WTC11 (cell line): ENCODE measurements around the gene MAGEA6. TPM values are rescaled to one million over a fixed set of nuclear protein-coding genes. Genes with fewer than 3 reads are reported as not detected.
"Not testable (repeated sequence)": the region's sequence is repeated elsewhere in the genome, so short reads cannot be mapped to it uniquely, and the experiment has no call there.

Experiments used
- ATAC-seq: fragments of 200-7000 bp; cut with Tn5 transposase; 2 replicates; pipeline ENCODE4 v1.10.0; 2021; ENCODE audit warnings: mild to moderate bottlenecking, moderate library complexity
- Bru-seq: library from RNA; stranded (reverse); fragments of 400-500 nt; gene quantifications from one replicate; lab custom pipeline; 2021; lab: Mats Ljungman, UMichigan
- CTCF ChIA-PET: fragments of 300-600 bp; sonication (Branson Sonifier 250); formaldehyde crosslinking; loops from one replicate; lab custom pipeline; 2021; ENCODE audit warnings: antibody characterized with exemption; lab: Charles Lee
- POLR2A ChIA-PET: fragments of 350-600 bp; sonication (Branson Sonifier 250); formaldehyde crosslinking; loops from one replicate; lab custom pipeline; 2021; ENCODE audit warnings: antibody characterized with exemption; lab: Charles Lee
- DNase-seq: peaks from one replicate; pipeline ENCODE4 v3.0.0; 2021; ENCODE audit warnings: low spot score
- H3K27ac Mint-ChIP-seq: 2 replicates; pipeline ENCODE4 v1.8.0; 2021; ENCODE audit warnings: mixed read lengths
- H3K27me3 Mint-ChIP-seq: 2 replicates; pipeline ENCODE4 v1.8.0; 2021; ENCODE audit warnings: low read depth, mild to moderate bottlenecking, moderate library complexity, mixed read lengths
- H3K36me3 Mint-ChIP-seq: 2 replicates; pipeline ENCODE4 v1.8.0; 2021; ENCODE audit warnings: mixed read lengths
- H3K4me1 Mint-ChIP-seq: 2 replicates; pipeline ENCODE4 v1.8.0; 2022; ENCODE audit warnings: mixed read lengths
- H3K4me3 Mint-ChIP-seq: 2 replicates; pipeline ENCODE4 v1.8.0; 2021; ENCODE audit warnings: mild to moderate bottlenecking, moderate library complexity, mixed read lengths
- H3K9me3 Mint-ChIP-seq: 2 replicates; pipeline ENCODE4 v1.8.0; 2021; ENCODE audit warnings: mixed read lengths
- CREB1 ChIP-seq: sonication (generic); formaldehyde crosslinking; IDR thresholded peaks from 2 replicates; pipeline ENCODE4 v1.8.0; 2023; ENCODE audit warnings: mild to moderate bottlenecking, missing genetic modification reagents
- FOXJ3 ChIP-seq: sonication (generic); formaldehyde crosslinking; IDR thresholded peaks from 2 replicates; pipeline ENCODE4 v1.9.0; 2021; ENCODE audit warnings: missing genetic modification reagents, mild to moderate bottlenecking, borderline replicate concordance
- FOXK1 ChIP-seq: sonication (generic); formaldehyde crosslinking; IDR thresholded peaks from 2 replicates; pipeline ENCODE4 v1.8.0; 2022; ENCODE audit warnings: mild to moderate bottlenecking, moderate library complexity, missing genetic modification reagents
- GTF2I ChIP-seq: fragments of 250-450 bp; sonication (Bioruptor Pico); conservative IDR thresholded peaks from 2 replicates; pipeline ENCODE4 v1.4.0; 2021; ENCODE audit warnings: mild to moderate bottlenecking
- HMGXB4 ChIP-seq: sonication (generic); formaldehyde crosslinking; IDR thresholded peaks from 2 replicates; pipeline ENCODE4 v1.8.1; 2023; ENCODE audit warnings: mild to moderate bottlenecking, moderate library complexity, missing genetic modification reagents
- JAZF1 ChIP-seq: fragments of 250-450 bp; sonication (Bioruptor Pico); IDR thresholded peaks from 2 replicates; pipeline ENCODE4 v1.9.0; 2021; ENCODE audit warnings: moderate library complexity, mild to moderate bottlenecking, inconsistent platforms
- KAT7 ChIP-seq: sonication (generic); formaldehyde crosslinking; IDR thresholded peaks from 2 replicates; pipeline ENCODE4 v1.8.1; 2023; ENCODE audit warnings: missing genetic modification reagents, mild to moderate bottlenecking, borderline replicate concordance
- MAX ChIP-seq: sonication (generic); formaldehyde crosslinking; IDR thresholded peaks from 2 replicates; pipeline ENCODE4 v1.8.0; 2022; ENCODE audit warnings: mild to moderate bottlenecking, missing genetic modification reagents
- MXD4 ChIP-seq: fragments of 250-450 bp; sonication (Bioruptor Pico); IDR thresholded peaks from 2 replicates; pipeline ENCODE4 v1.8.0; 2021; ENCODE audit warnings: mild to moderate bottlenecking, moderate library complexity, borderline replicate concordance
- NR2C2 ChIP-seq: sonication (generic); formaldehyde crosslinking; IDR thresholded peaks from 2 replicates; pipeline ENCODE4 v1.8.0; 2022; ENCODE audit warnings: mild to moderate bottlenecking, missing genetic modification reagents
- PRRX2 ChIP-seq: fragments of 250-450 bp; sonication (Bioruptor Pico); IDR thresholded peaks from 2 replicates; pipeline ENCODE4 v1.8.0; 2021; ENCODE audit warnings: mild to moderate bottlenecking
- RORB ChIP-seq: fragments of 250-450 bp; sonication (Bioruptor Pico); IDR thresholded peaks from 2 replicates; pipeline ENCODE4 v1.9.0; 2021; ENCODE audit warnings: mild to moderate bottlenecking
- SMAD4 ChIP-seq: sonication (generic); formaldehyde crosslinking; IDR thresholded peaks from 2 replicates; pipeline ENCODE4 v1.8.0; 2022; ENCODE audit warnings: mild to moderate bottlenecking, missing genetic modification reagents
- SP1 ChIP-seq: sonication (generic); formaldehyde crosslinking; conservative IDR thresholded peaks from 2 replicates; pipeline ENCODE4 v1.8.1; 2022; ENCODE audit warnings: missing genetic modification reagents
- TEAD1 ChIP-seq: sonication (generic); formaldehyde crosslinking; IDR thresholded peaks from 2 replicates; pipeline ENCODE4 v1.8.0; 2022; ENCODE audit warnings: mild to moderate bottlenecking, missing genetic modification reagents
- USF2 ChIP-seq: sonication (generic); formaldehyde crosslinking; IDR thresholded peaks from 2 replicates; pipeline ENCODE4 v1.8.1; 2023; ENCODE audit warnings: mild to moderate bottlenecking, missing genetic modification reagents, moderate library complexity
- ZBTB21 ChIP-seq: sonication (generic); formaldehyde crosslinking; IDR thresholded peaks from 2 replicates; pipeline ENCODE4 v1.8.1; 2023; ENCODE audit warnings: mild to moderate bottlenecking, missing genetic modification reagents, borderline replicate concordance
- ZNF138 ChIP-seq: sonication (generic); formaldehyde crosslinking; conservative IDR thresholded peaks from 2 replicates; pipeline ENCODE4 v1.8.1; 2022; ENCODE audit warnings: mild to moderate bottlenecking, moderate library complexity, missing genetic modification reagents
- ZNF232 ChIP-seq: sonication (generic); formaldehyde crosslinking; IDR thresholded peaks from 2 replicates; pipeline ENCODE4 v1.8.0; 2022; ENCODE audit warnings: mild to moderate bottlenecking, missing genetic modification reagents
- ZNF416 ChIP-seq: fragments of 250-450 bp; sonication (Bioruptor Pico); IDR thresholded peaks from 2 replicates; pipeline ENCODE4 v1.9.0; 2021; ENCODE audit warnings: mild to moderate bottlenecking, inconsistent platforms
- ZSCAN18 ChIP-seq: fragments of 250-450 bp; sonication (Bioruptor Pico); IDR thresholded peaks from 2 replicates; pipeline ENCODE4 v2.1.2; 2022; ENCODE audit warnings: mild to moderate bottlenecking, moderate library complexity
- long read RNA-seq, 3 experiments: library from RNA in 1 of 3; library from capped mRNA in 1 of 3; library from polyadenylated mRNA in 1 of 3; unstranded in 2 of 3; stranded (forward) in 1 of 3; transcript quantifications; one replicate each; pipeline ENCODE4 v2.0.0, GENCODE V29; 2021
- total RNA-seq: library from RNA; stranded (reverse); gene quantifications from 3 replicates; pipeline ENCODE4 v1.2.3, GENCODE V29; 2021

MAGEA6 gene
- total RNA-seq (0.30 to 1.0 TPM (median 0.60 TPM) in 3 replicates), Bru-seq, nascent RNA (percentile 20 among the genes with signal in this experiment)
- long read RNA-seq, experiment 1, partial matches to known transcripts, result 0 of 2 reads
- long read RNA-seq, experiment 1, other reads (novel, unspliced or antisense), result 0 of 2 reads
- long read RNA-seq, experiment 2, partial matches to known transcripts, result 1 of 1 reads
- long read RNA-seq, experiment 2, other reads (novel, unspliced or antisense), result 0 of 1 reads
- long read RNA-seq, experiment 3, partial matches to known transcripts, result 1 of 4 reads
- long read RNA-seq, experiment 3, other reads (novel, unspliced or antisense), result 1 of 4 reads

- H3K27me3 Mint-ChIP-seq, H3K9me3 Mint-ChIP-seq, POLR2A ChIA-PET, DNase-seq, ATAC-seq, H3K27ac Mint-ChIP-seq, H3K36me3 Mint-ChIP-seq, H3K4me1 Mint-ChIP-seq, H3K4me3 Mint-ChIP-seq, CTCF ChIA-PET: not testable (repeated sequence)
These were observed at the start of gene MAGEA6 for GRCh38 chrX:152769549-152770289. Gene MAGEA6, minus strand, starts transcription at chrX:152769689. Its CDS starts 2,039 bp downstream, at chrX:152767650.

- CTCF ChIA-PET, result interaction anchor here (0.7 to 3.0 kb wide), 2 partner anchors 177 to 218 kb away, joined by 3 to 27 read pairs; no protein-coding TSS in a partner anchor
- TF ChIP-seq USF2 (CRISPR knock-in tag) (no peak), PRRX2 (no peak), ZSCAN18 (CRISPR knock-in tag) (no peak)
- TF ChIP-seq, all 79 proteins: peak for 0
- H3K4me1 Mint-ChIP-seq, result peaks cover 10% of the 10 kb centered on the region
- DNase-seq, result no peak
- no peaks in the 10 kb centered on the region for H3K9me3 Mint-ChIP-seq
- H3K4me3 Mint-ChIP-seq, result no peak overlapping the region
- H3K36me3 Mint-ChIP-seq, result no peaks in the 10 kb centered on the region
- H3K27me3 Mint-ChIP-seq, result no peaks in the 10 kb centered on the region; the same call in none of the 2 replicates
- H3K27ac Mint-ChIP-seq, result no peak overlapping the region
- no peak for ATAC-seq
- POLR2A ChIA-PET, result no interaction called here
These were observed 49.8 kb upstream of the MAGEA6 start for GRCh38 chrX:152819266-152819665.

- no peak overlapping the region for H3K27ac Mint-ChIP-seq
- DNase-seq (no peak), ATAC-seq (no peak)
- TF ChIP-seq JAZF1 (CRISPR knock-in tag), result no peak
- no peak for TF ChIP-seq TEAD1 (CRISPR knock-in tag)
- no peak for TF ChIP-seq SMAD4 (CRISPR knock-in tag)
- TF ChIP-seq KAT7 (CRISPR knock-in tag), result no peak
- TF ChIP-seq HMGXB4, result no peak
- TF ChIP-seq MAX (CRISPR knock-in tag), result no peak
- TF ChIP-seq ZNF138 (CRISPR knock-in tag), result no peak
- H3K27me3 Mint-ChIP-seq, result peaks cover 3% of the 10 kb centered on the region
- no peaks in the 10 kb centered on the region for H3K36me3 Mint-ChIP-seq
- H3K4me1 Mint-ChIP-seq, result peaks cover 10% of the 10 kb centered on the region
- H3K4me3 Mint-ChIP-seq, result no peak overlapping the region
- no peaks in the 10 kb centered on the region for H3K9me3 Mint-ChIP-seq
- ChIA-PET CTCF (interaction anchor here (0.6 to 3.0 kb wide), 3 partner anchors 160 to 1066 kb away, joined by 3 to 27 read pairs (median 3); no protein-coding TSS in a partner anchor), POLR2A (no interaction called here)
These were observed 48.9 kb upstream of the MAGEA6 start for GRCh38 chrX:152818356-152818755.

GRCh38 chrX:152817078-152817764 is 47.7 kb upstream of the MAGEA6 start:
- H3K9me3 Mint-ChIP-seq, result no peaks in the 10 kb centered on the region
- TF ChIP-seq KAT7 (CRISPR knock-in tag), result no peak
- no peak for TF ChIP-seq ZBTB21 (CRISPR knock-in tag)
- no peak for TF ChIP-seq TEAD1 (CRISPR knock-in tag)
- no peak for TF ChIP-seq ZNF416 (CRISPR knock-in tag)
- TF ChIP-seq RORB (CRISPR knock-in tag), result no peak
- no peak for TF ChIP-seq MAX (CRISPR knock-in tag)
- no peak for TF ChIP-seq MXD4 (CRISPR knock-in tag)
- no peak for TF ChIP-seq FOXJ3
- TF ChIP-seq NR2C2, result no peak
- no peak for TF ChIP-seq PRRX2
- TF ChIP-seq SP1 (CRISPR knock-in tag), result no peak
- no peak for TF ChIP-seq GTF2I (CRISPR knock-in tag)
- no peak for TF ChIP-seq FOXK1 (CRISPR knock-in tag)
- no peak for TF ChIP-seq CREB1 (CRISPR knock-in tag)
- TF ChIP-seq ZNF232 (CRISPR knock-in tag), result no peak
- H3K4me3 Mint-ChIP-seq, result no peak overlapping the region
- ATAC-seq (peak; percentile 61; the same call in 1 of the 2 replicates), DNase-seq (peak; percentile 26)
- peaks cover 3% of the 10 kb centered on the region for H3K27me3 Mint-ChIP-seq
- CTCF ChIA-PET, result interaction anchor here (0.7 to 3.0 kb wide), 3 partner anchors 161 to 1065 kb away, joined by 3 to 27 read pairs (median 3); no protein-coding TSS in a partner anchor
- no peaks in the 10 kb centered on the region for H3K36me3 Mint-ChIP-seq
- POLR2A ChIA-PET, result no interaction called here
- H3K27ac Mint-ChIP-seq, result no peak overlapping the region
- H3K4me1 Mint-ChIP-seq, result peaks cover 10% of the 10 kb centered on the region
